IMR-90 (cell line): ENCODE measurements around the gene PHF20. TPM values are rescaled to one million over a fixed set of nuclear protein-coding genes. Genes with fewer than 3 reads are reported as not detected.

Source experiments
- ATAC-seq: fragments of 200-7000 bp; cut with Tn5 transposase; 2 replicates; pipeline ENCODE4 v1.9.1; 2020; ENCODE audit warnings: low read depth, mild to moderate bottlenecking, moderate library complexity
- BruUV-seq: library from RNA; stranded (reverse); fragments of 400-500 nt; replicated peaks from 2 replicates; lab custom pipeline; 2021; lab: Mats Ljungman, UMichigan
- CTCF ChIA-PET: fragments of 300-600 bp; formaldehyde crosslinking; extraction: SDS; loops from one replicate; lab custom pipeline; 2021; ENCODE audit warnings: antibody characterized with exemption; lab: Yijun Ruan, JAX
- POLR2A ChIA-PET: fragments of 300-600 bp; sonication (Branson Sonifier 250); formaldehyde crosslinking; loops from one replicate; lab custom pipeline; 2022; ENCODE audit warnings: antibody characterized with exemption; ENCODE audit not compliant: unreplicated experiment; lab: Charles Lee
- DNase-seq: peaks from one replicate; pipeline ENCODE4 v3.0.0; 2013
- H2AFZ ChIP-seq: replicated peaks from 2 replicates; pipeline ENCODE3; 2013; ENCODE audit warnings: low read length, mild to moderate bottlenecking; ENCODE audit not compliant: poor library complexity
- H2AK5ac ChIP-seq: 2 replicates; pipeline ENCODE4 v1.6.1; 2013; ENCODE audit warnings: low read depth, low read length, inconsistent platforms
- H2AK9ac ChIP-seq: replicated peaks from 2 replicates; pipeline ENCODE3; 2013; ENCODE audit warnings: mild to moderate bottlenecking, low read depth, low read length, moderate library complexity; ENCODE audit not compliant: poor library complexity
- H2BK120ac ChIP-seq: 2 replicates; pipeline ENCODE4 v1.6.1; 2013; ENCODE audit warnings: low read depth, low read length, inconsistent platforms
- H2BK15ac ChIP-seq: 3 replicates; pipeline ENCODE4 v1.6.1; 2013; ENCODE audit warnings: low read depth, low read length, inconsistent platforms
- H2BK20ac ChIP-seq: 2 replicates; pipeline ENCODE4 v1.6.1; 2013; ENCODE audit warnings: low read depth, mild to moderate bottlenecking, inconsistent platforms, low read length, moderate library complexity
- H2BK5ac ChIP-seq: 2 replicates; pipeline ENCODE4 v1.6.1; 2013; ENCODE audit warnings: mild to moderate bottlenecking, low read depth, low read length, inconsistent platforms; ENCODE audit not compliant: poor library complexity, severe bottlenecking
- H3K14ac ChIP-seq: replicated peaks from 2 replicates; pipeline ENCODE4 v1.6.1; 2013; ENCODE audit warnings: low read depth, low read length, inconsistent platforms
- H3K18ac ChIP-seq: 2 replicates; pipeline ENCODE4 v1.6.1; 2013; ENCODE audit warnings: low read depth, low read length, control low read depth
- H3K23ac ChIP-seq: 2 replicates; pipeline ENCODE4 v1.6.1; 2013; ENCODE audit warnings: low read depth, low read length, inconsistent platforms
- H3K27ac ChIP-seq: 2 replicates; pipeline ENCODE4 v1.5.1; 2013; ENCODE audit warnings: mild to moderate bottlenecking, control low read depth, low read length; ENCODE audit not compliant: insufficient read depth
- H3K27me3 ChIP-seq: 2 replicates; pipeline ENCODE4 v1.6.1; 2013; ENCODE audit warnings: low read length; ENCODE audit not compliant: control insufficient read depth, insufficient read depth
- H3K36me3 ChIP-seq: 2 replicates; pipeline ENCODE4 v1.6.1; 2013; ENCODE audit warnings: low read length, mixed read lengths; ENCODE audit not compliant: control insufficient read depth, insufficient read depth
- H3K4ac ChIP-seq: 2 replicates; pipeline ENCODE4 v1.6.1; 2013; ENCODE audit warnings: low read depth, low read length, inconsistent platforms
- H3K4me1 ChIP-seq: 2 replicates; pipeline ENCODE4 v1.6.1; 2013; ENCODE audit warnings: low read length, mixed read lengths; ENCODE audit not compliant: control insufficient read depth, insufficient read depth
- H3K4me2 ChIP-seq: 2 replicates; pipeline ENCODE4 v1.6.1; 2013; ENCODE audit warnings: low read depth, mild to moderate bottlenecking, control low read depth, low read length, moderate library complexity
- H3K4me3 ChIP-seq: 2 replicates; pipeline ENCODE4 v1.5.1; 2013; ENCODE audit warnings: low read depth, mild to moderate bottlenecking, control low read depth, low read length, moderate library complexity; ENCODE audit not compliant: insufficient read depth
- H3K56ac ChIP-seq: 2 replicates; pipeline ENCODE4 v1.6.1; 2013; ENCODE audit warnings: low read length, inconsistent platforms; ENCODE audit not compliant: insufficient read depth; ENCODE audit errors: extremely low read depth
- H3K79me1 ChIP-seq, 2 experiments: 2 replicates each; pipeline ENCODE4 v1.6.1; 2013; ENCODE audit warnings: low read length in 2 of 2, inconsistent platforms in 1 of 2, low read depth in 1 of 2
- H3K9ac ChIP-seq: 2 replicates; pipeline ENCODE4 v1.6.1; 2013; ENCODE audit warnings: low read depth, low read length, control low read depth
- H3K9me1 ChIP-seq: 2 replicates; pipeline ENCODE4 v1.6.1; 2013; ENCODE audit warnings: low read length, inconsistent platforms; ENCODE audit not compliant: insufficient read depth
- H3K9me3 ChIP-seq: 2 replicates; pipeline ENCODE4 v1.6.1; 2013; ENCODE audit warnings: low read length; ENCODE audit not compliant: control insufficient read depth, insufficient read depth
- H4K20me1 ChIP-seq: 2 replicates; pipeline ENCODE4 v1.6.1; 2013; ENCODE audit warnings: low read length, inconsistent platforms; ENCODE audit not compliant: insufficient read depth
- H4K5ac ChIP-seq: 2 replicates; pipeline ENCODE4 v1.6.1; 2013; ENCODE audit warnings: mild to moderate bottlenecking, low read depth, low read length, control low read depth
- H4K8ac ChIP-seq, 2 experiments: 2 replicates each; pipeline ENCODE4 v1.6.1; 2013; ENCODE audit warnings: low read depth in 2 of 2, low read length in 2 of 2, control low read depth in 1 of 2, inconsistent platforms in 1 of 2
- H4K91ac ChIP-seq: 2 replicates; pipeline ENCODE4 v1.6.1; 2013; ENCODE audit warnings: low read depth, low read length, inconsistent platforms; ENCODE audit not compliant: insufficient read depth
- BHLHE40 ChIP-seq: fragments of 150-350 bp; IDR thresholded peaks from 2 replicates; pipeline ENCODE4 v1.6.1; 2016; ENCODE audit warnings: mild to moderate bottlenecking, low read depth, low read length
- CEBPB ChIP-seq: IDR thresholded peaks from 2 replicates; pipeline ENCODE4 v1.6.1; 2012; ENCODE audit warnings: low read depth, low read length, improper control_type of control experiment
- CHD1 ChIP-seq: IDR thresholded peaks from 2 replicates; pipeline ENCODE4 v1.6.1; 2012; ENCODE audit warnings: low read depth, low read length, improper control_type of control experiment
- CTCF ChIP-seq: conservative IDR thresholded peaks from 2 replicates; pipeline ENCODE4 v1.5.1; 2012; ENCODE audit warnings: mild to moderate bottlenecking, low read depth, low read length, improper control_type of control experiment
- ELK1 ChIP-seq: fragments of 150-350 bp; IDR thresholded peaks from 2 replicates; pipeline ENCODE4 v1.6.1; 2016; ENCODE audit warnings: low read depth, mild to moderate bottlenecking, low read length, moderate library complexity, borderline replicate concordance
- FOS ChIP-seq: fragments of 150-350 bp; IDR thresholded peaks from 2 replicates; pipeline ENCODE4 v1.6.1; 2016; ENCODE audit warnings: low read depth, low read length
- MAFK ChIP-seq: IDR thresholded peaks from 2 replicates; pipeline ENCODE4 v1.6.1; 2012; ENCODE audit warnings: low read depth, low read length, improper control_type of control experiment
- MAZ ChIP-seq: IDR thresholded peaks from 2 replicates; pipeline ENCODE4 v1.6.1; 2012; ENCODE audit warnings: low read depth, mild to moderate bottlenecking, low read length, improper control_type of control experiment, moderate library complexity, borderline replicate concordance
- MXI1 ChIP-seq: IDR thresholded peaks from 2 replicates; pipeline ENCODE4 v1.6.1; 2012; ENCODE audit warnings: low read depth, mild to moderate bottlenecking, low read length, moderate library complexity, borderline replicate concordance
- NFE2L2 ChIP-seq: fragments of 150-350 bp; IDR thresholded peaks from 2 replicates; pipeline ENCODE4 v1.6.1; 2016; ENCODE audit warnings: low read depth, mild to moderate bottlenecking, low read length
- POLR2A ChIP-seq: IDR thresholded peaks from 2 replicates; pipeline ENCODE4 v1.6.1; 2012; ENCODE audit warnings: mild to moderate bottlenecking, low read depth, low read length
- RAD21 ChIP-seq: IDR thresholded peaks from 2 replicates; pipeline ENCODE4 v1.6.1; 2012; ENCODE audit warnings: low read length, improper control_type of control experiment
- RCOR1 ChIP-seq: IDR thresholded peaks from 2 replicates; pipeline ENCODE4 v1.6.1; 2012; ENCODE audit warnings: mild to moderate bottlenecking, low read length, improper control_type of control experiment; ENCODE audit not compliant: insufficient replicate concordance
- RFX5 ChIP-seq: IDR thresholded peaks from 2 replicates; pipeline ENCODE4 v1.8.0; 2012; ENCODE audit warnings: low read depth, mild to moderate bottlenecking, low read length, moderate library complexity
- SMC3 ChIP-seq: fragments of 150-350 bp; IDR thresholded peaks from 2 replicates; pipeline ENCODE4 v1.6.1; 2016; ENCODE audit warnings: low read depth, mild to moderate bottlenecking, antibody characterized with exemption, low read length, moderate library complexity
- USF2 ChIP-seq: fragments of 150-350 bp; IDR thresholded peaks from 2 replicates; pipeline ENCODE4 v1.6.1; 2017; ENCODE audit warnings: mild to moderate bottlenecking, antibody characterized with exemption, low read length, low read depth
- WGBS, 2 experiments: methylation state at CpG; one replicate each; pipeline versions ENCODE4 v1.1.5 to v1.1.7; 2013; ENCODE audit warnings: missing lambda C conversion rate in 2 of 2; ENCODE audit not compliant: insufficient read length in 1 of 2; ENCODE audit errors: extremely low coverage in 2 of 2; 5-methylcytosine and 5-hydroxymethylcytosine counted together
- dilution Hi-C: fragments of 300-500 bp; cut with HindIII; formaldehyde crosslinking; loops from one replicate; pipeline ENCODE4 v1.14.3; 2018; ENCODE audit warnings: low sequenced_read_pairs; ENCODE audit not compliant: unreplicated experiment
- in situ Hi-C: fragments of 300-500 bp; cut with MboI; formaldehyde crosslinking; loops from 3 replicates; pipeline ENCODE4 v1.14.3; 2019; ENCODE audit warnings: low sequenced_read_pairs, inconsistent platforms, mixed read lengths
- intact Hi-C: fragments of 100-400 bp; cut with micrococcal nuclease; formaldehyde crosslinking; loops from 2 replicates; pipeline ENCODE4 v1.10.0; 2022
- polyA plus RNA-seq, 3 experiments: library from polyadenylated mRNA; depleted of rRNA; stranded (reverse); fragments of >200 nt; gene quantifications; 2 replicates each; pipeline ENCODE4 v1.2.3, GENCODE V29; 2012; ENCODE audit warnings: low replicate concordance in 1 of 3
- total RNA-seq: library from RNA; depleted of rRNA; stranded (reverse); fragments of >200 nt; gene quantifications from 2 replicates; pipeline ENCODE4 v1.2.3, GENCODE V29; 2012

Gene PHF20
- total and polyA plus RNA-seq, 2 of the 4 experiments (the other 2 are of a cell fraction) = 22.0 to 22.5 TPM

- intact Hi-C loops (no loop called here), in situ Hi-C loops (no loop called here), dilution Hi-C loops (no loop called here)
- no TSS peak for BruUV-seq
- no peaks in the 10 kb centered on the region; the same call in 1 of the 2 replicates for H3K4me1 ChIP-seq
- no peak overlapping the region for H4K91ac ChIP-seq
- H3K9ac ChIP-seq = no peak overlapping the region
- no peak overlapping the region for H2BK5ac ChIP-seq
- H4K5ac ChIP-seq = no peak overlapping the region
- TF ChIP-seq CEBPB (no peak), POLR2A (no peak), CHD1 (no peak), SMC3 (no peak), FOS (no peak), RCOR1 (no peak), MAFK (no peak), CTCF (no peak), ELK1 (no peak), NFE2L2 (no peak), RAD21 (no peak), BHLHE40 (no peak), USF2 (no peak), MAZ (no peak), MXI1 (no peak), RFX5 (no peak)
- H3K9me3 ChIP-seq = no peaks in the 10 kb centered on the region
- ChIA-PET CTCF (no interaction called here), POLR2A (no interaction called here)
- no peak overlapping the region for H3K4me3 ChIP-seq
- no peaks in the 10 kb centered on the region for H3K27me3 ChIP-seq
- no peak for DNase-seq
- no peak overlapping the region for H2AK9ac ChIP-seq
- no peak overlapping the region for H3K4me2 ChIP-seq
- peaks cover 34 to 57% of the 10 kb centered on the region in 2 experiments for H3K79me1 ChIP-seq
- H3K18ac ChIP-seq = no peak overlapping the region
- no peak overlapping the region for H4K8ac ChIP-seq
- WGBS, 2 experiments = no CpG with 5 or more reads among the region's 3 CpGs
- no peak for ATAC-seq
- no peak overlapping the region for H2BK20ac ChIP-seq
- H2BK120ac ChIP-seq = no peak overlapping the region
- no peak overlapping the region for H3K14ac ChIP-seq
- no peak overlapping the region for H3K4ac ChIP-seq
- no peak overlapping the region for H2BK15ac ChIP-seq
- H3K23ac ChIP-seq = no peak overlapping the region
- no peak overlapping the region for H3K56ac ChIP-seq
- no peak overlapping the region for H2AK5ac ChIP-seq
- no peaks in the 10 kb centered on the region for H3K9me1 ChIP-seq
- H4K20me1 ChIP-seq = no peaks in the 10 kb centered on the region; the same call in 1 of the 2 replicates
- no peak overlapping the region for H3K27ac ChIP-seq
- H2AFZ ChIP-seq = no peak overlapping the region
- peaks cover 23% of the 10 kb centered on the region for H3K36me3 ChIP-seq
These were observed 34.3 kb downstream of the PHF20 start for GRCh38 chr20:35806075-35806474.
